Chondrocyte (in vitro differentiated cells): Measurements from ENCODE around the gene MYO7A. TPM values are rescaled to one million over a fixed set of nuclear protein-coding genes. Genes with fewer than 3 reads are reported as not detected.

Source experiments
- DNase-seq: peaks from one replicate; pipeline ENCODE4 v3.0.0; 2021; ENCODE audit warnings: mixed read lengths, low spot score
- H3K27ac Mint-ChIP-seq: one replicate; pipeline ENCODE4 v1.8.0; 2021; ENCODE audit warnings: mild to moderate bottlenecking, moderate library complexity, mixed read lengths; ENCODE audit not compliant: unreplicated experiment
- H3K27me3 Mint-ChIP-seq: 2 replicates; pipeline ENCODE4 v1.8.0; 2021; ENCODE audit warnings: low read depth, mixed read lengths
- H3K36me3 Mint-ChIP-seq: 2 replicates; pipeline ENCODE4 v1.8.0; 2021; ENCODE audit warnings: low read depth, mixed read lengths
- H3K4me1 Mint-ChIP-seq: 2 replicates; pipeline ENCODE4 v1.8.0; 2021; ENCODE audit warnings: low read depth, mild to moderate bottlenecking, mixed read lengths
- H3K4me3 Mint-ChIP-seq: one replicate; pipeline ENCODE4 v1.8.0; 2021; ENCODE audit warnings: mild to moderate bottlenecking, moderate library complexity, mixed read lengths; ENCODE audit not compliant: unreplicated experiment
- H3K9me3 Mint-ChIP-seq: 2 replicates; pipeline ENCODE4 v1.8.0; 2021; ENCODE audit warnings: low read depth, mixed read lengths
- total RNA-seq: library from RNA; stranded (reverse); gene quantifications from 3 replicates; pipeline ENCODE4 v1.2.1, GENCODE V29; 2021
- TF ChIP-seq, protein P1 (sequence below): fragments of 200-600 bp; sonication (generic); IDR thresholded peaks from 2 replicates; pipeline ENCODE4 v1.5.0; 2021; ENCODE audit warnings: antibody characterized with exemption, mild to moderate bottlenecking, moderate library complexity

Gene MYO7A
- total RNA-seq, 1 donor from 2014 or later = not detected

DNA sequence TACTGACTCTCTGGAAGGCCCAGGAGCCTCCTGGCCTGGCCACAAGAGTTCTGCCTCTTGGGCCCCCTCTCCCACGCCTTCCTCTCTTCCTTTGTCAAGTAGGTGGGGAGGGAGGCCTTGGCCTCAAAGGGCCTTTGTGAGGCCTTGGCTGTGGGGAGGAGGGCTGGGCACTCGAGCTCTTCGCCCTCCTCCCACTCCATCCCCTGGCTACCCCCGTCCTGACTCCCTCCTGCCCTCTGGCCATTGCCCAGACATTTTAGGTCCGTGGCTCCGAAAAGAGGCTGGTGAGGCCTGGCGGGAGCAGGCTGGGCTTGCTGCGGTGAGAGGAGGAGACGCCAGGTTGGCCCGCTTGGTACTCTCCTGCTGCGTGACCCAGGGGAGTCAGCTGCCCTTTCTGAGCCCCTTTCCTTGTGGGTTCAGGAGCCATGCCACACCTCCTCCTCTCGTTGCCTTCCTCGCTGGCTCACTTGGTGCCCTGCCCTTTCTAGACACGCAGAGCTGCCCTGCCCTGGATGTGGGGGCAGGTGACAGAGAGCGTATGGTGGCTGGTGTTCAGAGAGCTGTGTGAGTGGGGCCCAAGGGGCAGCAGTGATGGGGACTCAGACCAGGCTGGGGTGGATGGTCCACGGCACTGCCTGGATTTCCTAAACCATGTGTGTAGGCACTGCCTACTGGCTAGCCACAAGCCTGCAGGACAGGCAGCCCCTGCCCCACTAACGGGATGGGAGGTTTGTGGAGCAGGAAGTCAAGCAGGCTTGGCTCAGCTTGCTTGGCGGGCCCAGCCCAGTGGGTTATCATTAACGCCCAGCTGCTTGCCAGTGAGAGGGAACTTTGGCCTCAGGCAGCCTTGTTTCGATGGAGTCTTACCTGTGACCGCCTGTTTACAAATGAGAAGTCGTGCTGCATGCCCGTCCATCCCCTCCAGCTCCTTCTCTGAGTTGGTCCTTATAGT, 41.2 kb upstream of the MYO7A start:
- Mint-ChIP-seq H3K27ac (no peak overlapping the region), H3K4me1 (peaks cover 3% of the 10 kb centered on the region), H3K36me3 (no peaks in the 10 kb centered on the region), H3K9me3 (no peaks in the 10 kb centered on the region), H3K4me3 (no peak overlapping the region), H3K27me3 (no peaks in the 10 kb centered on the region)
- TF ChIP-seq, protein P1, sequence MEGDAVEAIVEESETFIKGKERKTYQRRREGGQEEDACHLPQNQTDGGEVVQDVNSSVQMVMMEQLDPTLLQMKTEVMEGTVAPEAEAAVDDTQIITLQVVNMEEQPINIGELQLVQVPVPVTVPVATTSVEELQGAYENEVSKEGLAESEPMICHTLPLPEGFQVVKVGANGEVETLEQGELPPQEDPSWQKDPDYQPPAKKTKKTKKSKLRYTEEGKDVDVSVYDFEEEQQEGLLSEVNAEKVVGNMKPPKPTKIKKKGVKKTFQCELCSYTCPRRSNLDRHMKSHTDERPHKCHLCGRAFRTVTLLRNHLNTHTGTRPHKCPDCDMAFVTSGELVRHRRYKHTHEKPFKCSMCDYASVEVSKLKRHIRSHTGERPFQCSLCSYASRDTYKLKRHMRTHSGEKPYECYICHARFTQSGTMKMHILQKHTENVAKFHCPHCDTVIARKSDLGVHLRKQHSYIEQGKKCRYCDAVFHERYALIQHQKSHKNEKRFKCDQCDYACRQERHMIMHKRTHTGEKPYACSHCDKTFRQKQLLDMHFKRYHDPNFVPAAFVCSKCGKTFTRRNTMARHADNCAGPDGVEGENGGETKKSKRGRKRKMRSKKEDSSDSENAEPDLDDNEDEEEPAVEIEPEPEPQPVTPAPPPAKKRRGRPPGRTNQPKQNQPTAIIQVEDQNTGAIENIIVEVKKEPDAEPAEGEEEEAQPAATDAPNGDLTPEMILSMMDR = no peak
- peak; percentile 75 for DNase-seq

DNA sequence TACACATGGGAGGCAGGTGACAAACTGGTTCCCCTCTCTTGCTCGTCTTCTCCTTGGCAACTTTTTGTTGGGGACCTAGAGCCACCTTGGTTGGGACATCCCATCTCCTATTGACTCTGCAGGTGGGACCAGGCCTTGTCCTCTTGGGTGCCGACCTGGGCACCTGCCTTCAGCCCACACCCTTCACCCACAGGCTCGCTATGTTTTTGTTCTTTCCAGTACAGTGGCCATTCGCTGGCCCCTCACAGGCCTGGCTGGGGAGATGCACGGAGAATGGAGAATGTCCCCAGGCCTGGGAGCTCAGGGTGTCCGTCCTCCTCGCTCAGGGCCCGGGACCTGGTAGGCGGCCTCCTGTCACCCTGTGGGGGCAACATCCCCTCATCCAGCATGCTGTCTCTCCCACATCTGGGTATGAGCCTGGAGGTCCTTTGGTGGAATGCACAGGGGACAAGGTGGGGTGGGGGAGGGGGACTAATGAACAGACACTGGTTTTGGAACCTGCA, 40.3 kb upstream of the MYO7A start:
- H3K9me3 Mint-ChIP-seq = no peaks in the 10 kb centered on the region
- H3K27ac Mint-ChIP-seq = no peak overlapping the region
- H3K36me3 Mint-ChIP-seq = no peaks in the 10 kb centered on the region
- peak; percentile 65 for DNase-seq
- TF ChIP-seq, protein P1 = no peak
- no peak overlapping the region for H3K4me3 Mint-ChIP-seq
- peaks cover under 1% of the 10 kb centered on the region for H3K4me1 Mint-ChIP-seq
- no peaks in the 10 kb centered on the region for H3K27me3 Mint-ChIP-seq

DNA sequence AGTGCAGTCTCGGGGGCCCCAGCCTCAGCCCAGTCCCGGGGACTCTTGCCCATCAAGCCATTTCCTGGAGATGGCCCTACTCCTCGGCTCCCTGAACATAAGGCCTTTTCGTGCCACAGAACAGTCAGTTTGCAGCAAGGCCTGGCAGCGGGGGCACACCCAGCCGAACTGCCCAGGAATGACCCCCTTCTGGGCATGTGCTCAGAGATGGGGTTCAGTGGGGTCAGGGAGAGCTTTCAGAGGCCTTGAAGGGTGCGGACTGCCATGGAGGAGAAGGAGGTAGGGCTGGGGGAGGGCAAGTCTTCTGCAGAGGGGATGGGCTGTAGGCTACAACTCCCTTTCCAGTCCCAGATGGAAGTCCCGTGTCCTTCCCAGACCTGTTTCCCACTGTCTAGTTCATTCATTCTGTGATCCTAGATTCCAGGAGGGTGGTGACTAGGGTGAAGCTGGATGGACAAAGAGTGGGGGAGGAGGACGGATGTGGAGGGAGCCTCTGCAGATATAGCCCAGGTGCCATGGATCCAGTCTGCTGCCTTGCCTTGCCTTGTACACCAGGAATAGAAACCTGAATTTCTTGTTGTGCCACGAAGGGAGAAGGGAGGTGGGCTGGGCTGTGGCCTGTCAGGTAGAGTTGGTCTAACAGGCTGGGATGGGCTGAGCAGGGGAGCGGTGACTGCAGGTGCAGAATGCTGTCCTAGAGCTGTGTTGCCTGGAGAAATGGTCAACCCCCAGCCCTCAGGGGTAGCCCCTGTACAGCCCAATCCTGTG, 39.6 kb upstream of the MYO7A start:
- Mint-ChIP-seq H3K4me1 (no peaks in the 10 kb centered on the region), H3K36me3 (no peaks in the 10 kb centered on the region), H3K27me3 (no peaks in the 10 kb centered on the region), H3K4me3 (no peak overlapping the region), H3K27ac (no peak overlapping the region), H3K9me3 (no peaks in the 10 kb centered on the region)
- peak; percentile 49 for DNase-seq
- TF ChIP-seq, protein P1 = no peak

DNA sequence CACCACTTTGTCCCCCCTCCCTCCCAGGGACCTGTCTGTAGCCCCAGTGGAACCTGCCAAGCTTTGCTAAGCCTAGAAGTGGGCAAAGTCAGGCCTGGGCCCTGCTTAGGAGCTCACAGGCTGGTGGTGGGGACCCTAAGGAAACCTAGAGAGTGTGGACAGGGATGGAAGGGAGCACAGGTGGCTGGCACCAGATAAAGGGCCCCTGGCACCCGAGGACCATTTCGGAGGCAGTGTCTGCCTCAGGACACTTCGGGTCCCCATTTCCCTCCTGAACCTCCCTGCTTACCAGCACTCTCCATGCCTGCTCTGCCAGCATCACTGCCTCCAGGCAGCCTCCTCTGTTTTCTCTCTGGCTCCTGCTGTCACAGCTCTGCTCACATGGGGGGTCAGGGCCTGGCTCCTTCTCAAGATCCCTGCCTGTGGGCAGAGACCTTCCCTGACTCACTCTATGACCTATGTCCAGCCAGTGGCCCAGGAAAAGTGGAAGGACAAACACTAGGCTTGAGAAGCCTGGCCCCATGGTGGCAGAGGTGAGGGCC, 39.0 kb upstream of the MYO7A start:
- TF ChIP-seq, protein P1 = no peak
- H3K4me1 Mint-ChIP-seq = no peaks in the 10 kb centered on the region
- no peaks in the 10 kb centered on the region for H3K27me3 Mint-ChIP-seq
- peak; percentile 53 for DNase-seq
- H3K36me3 Mint-ChIP-seq = no peaks in the 10 kb centered on the region
- no peak overlapping the region for H3K27ac Mint-ChIP-seq
- H3K9me3 Mint-ChIP-seq = no peaks in the 10 kb centered on the region
- no peak overlapping the region for H3K4me3 Mint-ChIP-seq

DNA sequence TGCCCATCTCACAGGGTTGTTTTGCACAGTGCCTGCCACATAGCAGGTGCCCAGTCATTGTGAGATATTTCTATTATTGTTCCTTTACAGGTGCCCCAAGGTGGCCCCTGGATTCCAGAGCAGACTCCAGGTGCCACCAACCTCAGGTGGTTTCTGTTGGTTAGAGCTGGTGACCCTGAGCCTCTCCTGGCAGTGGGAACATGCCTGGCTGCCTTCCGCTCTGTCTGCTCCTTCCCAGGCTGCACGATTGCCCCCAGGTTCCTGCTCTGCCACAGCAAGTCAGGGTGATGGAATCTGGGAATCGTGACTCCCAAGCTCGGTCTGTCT, 38.0 kb upstream of the MYO7A start:
- DNase-seq = peak; percentile 55
- TF ChIP-seq, protein P1 = no peak
- no peak overlapping the region for H3K4me3 Mint-ChIP-seq
- H3K27me3 Mint-ChIP-seq = no peaks in the 10 kb centered on the region
- no peaks in the 10 kb centered on the region for H3K4me1 Mint-ChIP-seq
- no peak overlapping the region for H3K27ac Mint-ChIP-seq
- H3K9me3 Mint-ChIP-seq = no peaks in the 10 kb centered on the region
- H3K36me3 Mint-ChIP-seq = no peaks in the 10 kb centered on the region
